ENCODE data around the gene RANBP1.

DNA sequence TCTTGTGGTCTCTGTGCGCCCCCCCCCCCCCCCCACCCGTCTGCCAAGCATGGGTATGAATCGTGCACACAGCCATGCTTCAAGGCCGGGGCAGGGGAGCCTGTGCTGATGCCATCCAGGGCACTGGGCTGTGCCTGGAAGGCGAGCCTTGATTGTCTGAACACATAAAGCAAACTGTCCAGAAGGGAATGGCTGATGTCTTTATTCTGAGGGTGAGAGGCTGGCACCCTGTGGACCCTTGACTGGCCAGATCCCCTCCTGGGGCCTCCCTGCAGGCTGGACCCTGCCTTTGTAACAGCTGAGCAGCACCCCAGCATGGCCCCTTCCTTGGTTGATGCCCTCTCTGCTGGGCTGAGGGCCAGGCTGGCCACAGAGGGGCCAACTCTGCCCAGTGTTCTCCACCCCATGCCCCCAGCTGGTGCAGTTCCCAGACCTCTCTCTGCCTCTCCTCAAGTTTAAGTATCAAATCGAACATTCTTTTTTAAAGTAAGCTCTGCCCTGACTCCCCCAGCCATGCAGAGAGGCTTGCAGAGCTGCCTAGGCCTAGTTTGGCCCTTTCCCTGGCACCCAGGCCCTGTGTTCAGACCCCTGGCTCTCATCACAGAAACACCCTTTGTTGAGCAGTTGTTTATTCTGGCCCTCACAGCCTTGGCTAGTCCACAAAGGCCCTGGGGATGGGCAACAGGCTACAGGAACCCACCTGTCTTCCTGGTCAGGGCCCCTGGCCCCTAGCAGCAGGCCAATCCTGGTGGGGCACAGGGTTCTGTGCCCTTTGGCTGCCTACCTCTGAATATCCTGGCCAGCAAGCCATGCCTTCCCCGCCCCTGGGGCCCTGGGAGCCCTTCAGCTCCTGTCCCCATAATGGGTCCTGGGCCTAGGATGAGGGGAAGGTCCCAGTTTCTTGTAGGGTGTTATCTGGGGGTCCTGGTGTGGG lies 3.9 kb upstream of the RANBP1 start:
- TF ChIP-seq POLR2A (IDR thresholded peaks at IDR 0.05) = no peak
- TF ChIP-seq, protein P1, sequence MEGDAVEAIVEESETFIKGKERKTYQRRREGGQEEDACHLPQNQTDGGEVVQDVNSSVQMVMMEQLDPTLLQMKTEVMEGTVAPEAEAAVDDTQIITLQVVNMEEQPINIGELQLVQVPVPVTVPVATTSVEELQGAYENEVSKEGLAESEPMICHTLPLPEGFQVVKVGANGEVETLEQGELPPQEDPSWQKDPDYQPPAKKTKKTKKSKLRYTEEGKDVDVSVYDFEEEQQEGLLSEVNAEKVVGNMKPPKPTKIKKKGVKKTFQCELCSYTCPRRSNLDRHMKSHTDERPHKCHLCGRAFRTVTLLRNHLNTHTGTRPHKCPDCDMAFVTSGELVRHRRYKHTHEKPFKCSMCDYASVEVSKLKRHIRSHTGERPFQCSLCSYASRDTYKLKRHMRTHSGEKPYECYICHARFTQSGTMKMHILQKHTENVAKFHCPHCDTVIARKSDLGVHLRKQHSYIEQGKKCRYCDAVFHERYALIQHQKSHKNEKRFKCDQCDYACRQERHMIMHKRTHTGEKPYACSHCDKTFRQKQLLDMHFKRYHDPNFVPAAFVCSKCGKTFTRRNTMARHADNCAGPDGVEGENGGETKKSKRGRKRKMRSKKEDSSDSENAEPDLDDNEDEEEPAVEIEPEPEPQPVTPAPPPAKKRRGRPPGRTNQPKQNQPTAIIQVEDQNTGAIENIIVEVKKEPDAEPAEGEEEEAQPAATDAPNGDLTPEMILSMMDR (IDR thresholded peaks at IDR 0.05) = no peak

Data from adrenal gland (tissue), 5 donors.